Thoracic aorta (tissue), 2 donors: ENCODE data around the gene MRTFB. TPM values are rescaled to one million over a fixed set of nuclear protein-coding genes. Genes with fewer than 3 reads are reported as not detected.

ENCODE experiments used
- ATAC-seq: fragments of 150-250 bp; one replicate; pipeline ENCODE4 v1.8.0; 2017; ENCODE audit warnings: low read depth; ENCODE audit not compliant: insufficient number of reproducible peaks, low FRiP score
- DNase-seq: peaks from one replicate; pipeline ENCODE4 v3.0.0-alpha.2; 2020; ENCODE audit warnings: low spot score
- H3K27ac ChIP-seq, 2 donors: fragments of 200-600 bp; sonication (generic); 1 replicate in 1 of 2; 2 replicates in 1 of 2; pipeline ENCODE4 v1.5.1; 2016; ENCODE audit warnings: mild to moderate bottlenecking in 2 of 2, moderate library complexity in 2 of 2
- H3K27me3 ChIP-seq: fragments of 200-600 bp; sonication (generic); replicated peaks from 2 replicates; pipeline ENCODE4 v1.6.0; 2016; ENCODE audit warnings: mild to moderate bottlenecking; ENCODE audit not compliant: insufficient read depth
- H3K36me3 ChIP-seq: fragments of 200-600 bp; sonication (generic); one replicate; pipeline ENCODE4 v1.5.1; 2016
- H3K4me1 ChIP-seq, 2 donors: fragments of 200-600 bp; sonication (generic); 1 replicate in 1 of 2; 2 replicates in 1 of 2; pipeline versions ENCODE4 v1.5.1 to v1.6.0; 2016; ENCODE audit warnings: low read depth in 2 of 2, mild to moderate bottlenecking in 1 of 2; ENCODE audit not compliant: control insufficient read depth in 1 of 2
- H3K4me3 ChIP-seq: fragments of 200-600 bp; sonication (generic); 2 replicates; pipeline ENCODE4 v1.5.1; 2016; ENCODE audit warnings: mild to moderate bottlenecking
- H3K9me3 ChIP-seq: fragments of 200-600 bp; sonication (generic); 2 replicates; pipeline ENCODE4 v1.5.1; 2016
- total RNA-seq, 2 donors: library from RNA; depleted of rRNA; stranded (reverse); fragments of >200 nt; gene quantifications; one replicate each; pipeline versions ENCODE4 v1.1.0 to v1.2.3, GENCODE V29; 2016
- TF ChIP-seq, protein P1 (sequence below): fragments of 200-600 bp; sonication (generic); IDR thresholded peaks from one replicate; pipeline ENCODE4 v1.5.1; 2019; ENCODE audit warnings: antibody characterized with exemption

The MRTFB gene
- total RNA-seq, 2 donors from 2014 or later: 38.0 to 73.8 TPM

- H3K9me3 ChIP-seq: no peaks in the 10 kb centered on the region
- H3K27me3 ChIP-seq: no peaks in the 10 kb centered on the region
- H3K4me3 ChIP-seq: no peak overlapping the region
- no peak for ATAC-seq
- H3K36me3 ChIP-seq: no peaks in the 10 kb centered on the region
- H3K27ac ChIP-seq: no peak overlapping the region
- TF ChIP-seq, protein P1, sequence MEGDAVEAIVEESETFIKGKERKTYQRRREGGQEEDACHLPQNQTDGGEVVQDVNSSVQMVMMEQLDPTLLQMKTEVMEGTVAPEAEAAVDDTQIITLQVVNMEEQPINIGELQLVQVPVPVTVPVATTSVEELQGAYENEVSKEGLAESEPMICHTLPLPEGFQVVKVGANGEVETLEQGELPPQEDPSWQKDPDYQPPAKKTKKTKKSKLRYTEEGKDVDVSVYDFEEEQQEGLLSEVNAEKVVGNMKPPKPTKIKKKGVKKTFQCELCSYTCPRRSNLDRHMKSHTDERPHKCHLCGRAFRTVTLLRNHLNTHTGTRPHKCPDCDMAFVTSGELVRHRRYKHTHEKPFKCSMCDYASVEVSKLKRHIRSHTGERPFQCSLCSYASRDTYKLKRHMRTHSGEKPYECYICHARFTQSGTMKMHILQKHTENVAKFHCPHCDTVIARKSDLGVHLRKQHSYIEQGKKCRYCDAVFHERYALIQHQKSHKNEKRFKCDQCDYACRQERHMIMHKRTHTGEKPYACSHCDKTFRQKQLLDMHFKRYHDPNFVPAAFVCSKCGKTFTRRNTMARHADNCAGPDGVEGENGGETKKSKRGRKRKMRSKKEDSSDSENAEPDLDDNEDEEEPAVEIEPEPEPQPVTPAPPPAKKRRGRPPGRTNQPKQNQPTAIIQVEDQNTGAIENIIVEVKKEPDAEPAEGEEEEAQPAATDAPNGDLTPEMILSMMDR: no peak
- DNase-seq: no peak
- H3K4me1 ChIP-seq: peaks cover 10 to 11% of the 10 kb centered on the region in 2 donors
These were observed 212.7 kb downstream of the MRTFB start for GRCh38 chr16:14283786-14284185.

GRCh38 chr16:14284371-14284770, 213.3 kb downstream of the MRTFB start:
- H3K9me3 ChIP-seq: peaks cover 2% of the 10 kb centered on the region
- H3K4me1 ChIP-seq: peaks cover 10 to 11% of the 10 kb centered on the region in 2 donors
- H3K4me3 ChIP-seq: no peak overlapping the region
- peak overlapping the region in 1 of 2 donors; percentile 87 for H3K27ac ChIP-seq
- H3K27me3 ChIP-seq: no peaks in the 10 kb centered on the region
- H3K36me3 ChIP-seq: no peaks in the 10 kb centered on the region
- ATAC-seq (no peak), DNase-seq (no peak)
- TF ChIP-seq, protein P1: no peak

GRCh38 chr16:14284930-14285512, 213.9 kb downstream of the MRTFB start:
- Histone ChIP-seq H3K4me3 (peak overlapping the region; percentile 96), H3K4me1 (peaks cover 10 to 11% of the 10 kb centered on the region in 2 donors)

GRCh38 chr16:14285513-14286367, 214.6 kb downstream of the MRTFB start:
- H3K27me3 ChIP-seq: no peaks in the 10 kb centered on the region
- TF ChIP-seq, protein P1: no peak
- H3K9me3 ChIP-seq: peaks cover 8% of the 10 kb centered on the region
- DNase-seq (peak; percentile 75), ATAC-seq (peak; percentile 91)
- peaks cover 12 to 15% of the 10 kb centered on the region in 2 donors for H3K4me1 ChIP-seq
- H3K36me3 ChIP-seq: no peaks in the 10 kb centered on the region
- H3K27ac ChIP-seq: peak overlapping the region; percentile 83 to 87
- H3K4me3 ChIP-seq: peak overlapping the region; percentile 96

More at GRCh38 chr16:14284930-14285512, 213.9 kb downstream of the MRTFB start:
- ATAC-seq (peak; percentile 40), DNase-seq (no peak)
- no peaks in the 10 kb centered on the region for H3K27me3 ChIP-seq
- TF ChIP-seq, protein P1: peak; percentile 17
- H3K27ac ChIP-seq: peak overlapping the region; percentile 83 to 87
- H3K36me3 ChIP-seq: no peaks in the 10 kb centered on the region
- H3K9me3 ChIP-seq: peaks cover 8% of the 10 kb centered on the region
